Mesangial cell (primary cell): ENCODE results near the gene CENPA. TPM values are rescaled to one million over a fixed set of nuclear protein-coding genes. Genes with fewer than 3 reads are reported as not detected.

Source experiments
- total RNA-seq: library from RNA; depleted of rRNA; stranded (reverse); fragments of >200 nt; gene quantifications from 2 replicates; pipeline ENCODE4 v1.2.3, GENCODE V29; 2015

The CENPA gene
- 4.6 and 51.2 TPM in 2 replicates for total RNA-seq

GRCh38 chr2:26785431-26786206, at the start of gene CENPA:
CENPA (plus strand) TSS chr2:26786056; CDS start chr2:26786197, 141 bp downstream.

DNA sequence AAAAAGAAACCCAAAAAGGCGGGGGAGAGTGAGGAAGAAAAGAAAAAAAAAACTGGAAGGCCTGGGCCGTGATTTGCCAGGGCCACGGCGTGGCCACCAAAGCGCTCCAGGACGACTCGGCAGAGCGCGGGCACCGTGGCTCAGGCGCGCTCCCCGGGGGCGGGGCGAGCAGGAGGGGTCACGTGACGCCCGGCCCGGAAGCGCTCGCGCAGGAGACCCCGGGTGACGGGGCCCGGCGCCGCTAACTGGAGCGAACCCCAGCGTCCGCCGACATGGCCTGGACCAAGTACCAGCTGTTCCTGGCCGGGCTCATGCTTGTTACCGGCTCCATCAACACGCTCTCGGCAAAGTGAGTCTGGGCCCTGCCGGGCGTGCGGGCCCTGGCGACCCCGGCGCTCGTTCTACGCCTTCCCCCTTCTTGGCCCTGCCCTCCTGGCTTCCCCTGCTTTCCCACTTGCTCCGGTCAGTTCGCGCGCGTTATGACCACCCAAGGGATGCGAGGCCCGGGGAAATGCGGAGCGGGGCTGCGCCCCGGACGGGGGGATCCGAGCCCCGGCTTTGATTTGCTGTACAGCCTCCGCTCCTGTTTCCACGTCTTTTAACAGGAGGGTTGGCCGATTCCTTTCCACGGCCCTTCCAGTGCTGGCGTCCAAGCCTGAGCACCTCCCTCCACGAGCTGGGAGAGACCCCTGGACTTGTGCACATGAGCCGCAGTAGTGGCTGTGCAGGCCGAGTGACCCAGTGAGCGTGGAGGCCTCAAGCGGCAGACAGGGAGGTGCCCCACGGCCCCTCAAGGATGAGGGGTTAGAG, 21.6 kb upstream of the CENPA start, which contains the start of gene SLC35F6:
TSS of gene SLC35F6 (plus strand) at position 207 of the 810 bp plus-strand sequence. CDS start at position 273, 66 bp downstream.

Other genes starting within 250 kb of the CENPA start
- gene CIB4, start 144.7 kb upstream of the CENPA start, total RNA-seq: not detected in 2 replicates
- 0.49 and 1.4 TPM in 2 replicates for gene KCNK3, start 93.3 kb upstream of the CENPA start, total RNA-seq
- 51.8 and 73.0 TPM in 2 replicates for gene SLC35F6, start 21.8 kb upstream of the CENPA start, total RNA-seq
- gene DPYSL5, start 62.1 kb downstream of the CENPA start, total RNA-seq: 0.16 TPM in 1 of 2 replicates, not detected in the other
- gene MAPRE3, start 184.6 kb downstream of the CENPA start, total RNA-seq: 1.3 and 2.0 TPM in 2 replicates
- 44.6 and 49.4 TPM in 2 replicates for gene TMEM214, start 246.9 kb downstream of the CENPA start, total RNA-seq